Endodermal cell (in vitro differentiated cells): ENCODE measurements around the gene CNTLN. TPM values are rescaled to one million over a fixed set of nuclear protein-coding genes. Genes with fewer than 3 reads are reported as not detected.

Experiments
- DNase-seq: peaks from one replicate; pipeline ENCODE4 v3.0.0-alpha.2; 2017
- H3K27ac ChIP-seq: 2 replicates; pipeline ENCODE4 v1.5.1; 2013; ENCODE audit warnings: mild to moderate bottlenecking, low read depth, low read length, moderate library complexity
- H3K27me3 ChIP-seq: 2 replicates; pipeline ENCODE4 v1.6.1; 2013; ENCODE audit warnings: mild to moderate bottlenecking, low read length, moderate library complexity; ENCODE audit not compliant: insufficient read depth, control insufficient read depth, poor library complexity, severe bottlenecking
- H3K36me3 ChIP-seq: 2 replicates; pipeline ENCODE4 v1.7.0; 2013; ENCODE audit warnings: mild to moderate bottlenecking, low read length, moderate library complexity; ENCODE audit not compliant: control insufficient read depth, insufficient read depth
- H3K4me1 ChIP-seq: one replicate; pipeline ENCODE4 v1.7.0; 2013; ENCODE audit warnings: low read length; ENCODE audit not compliant: control insufficient read depth, insufficient read depth
- H3K4me3 ChIP-seq: 2 replicates; pipeline ENCODE4 v1.5.1; 2013; ENCODE audit warnings: mild to moderate bottlenecking, low read length, moderate library complexity
- H3K9ac ChIP-seq: 2 replicates; pipeline ENCODE4 v1.6.1; 2013; ENCODE audit warnings: mild to moderate bottlenecking, low read length, moderate library complexity; ENCODE audit not compliant: poor library complexity, severe bottlenecking; ENCODE audit errors: extremely low read depth
- H3K9me3 ChIP-seq: 2 replicates; pipeline ENCODE4 v1.6.1; 2013; ENCODE audit warnings: mild to moderate bottlenecking, low read length, moderate library complexity; ENCODE audit not compliant: control insufficient read depth
- H3K27ac Mint-ChIP-seq: 2 replicates; pipeline ENCODE4 v1.8.0; 2020; ENCODE audit warnings: mixed read lengths
- H3K27me3 Mint-ChIP-seq: 2 replicates; pipeline ENCODE4 v1.8.0; 2021; ENCODE audit warnings: mild to moderate bottlenecking, mixed read lengths; ENCODE audit not compliant: insufficient read depth
- H3K36me3 Mint-ChIP-seq: 2 replicates; pipeline ENCODE4 v1.8.0; 2020; ENCODE audit warnings: low read depth, mixed read lengths
- H3K4me1 Mint-ChIP-seq: 2 replicates; pipeline ENCODE4 v1.8.0; 2020; ENCODE audit warnings: mixed read lengths
- H3K4me3 Mint-ChIP-seq: 2 replicates; pipeline ENCODE4 v1.8.0; 2020; ENCODE audit warnings: mild to moderate bottlenecking, moderate library complexity, mixed read lengths
- H3K9me3 Mint-ChIP-seq: 2 replicates; pipeline ENCODE4 v1.8.0; 2020; ENCODE audit warnings: mild to moderate bottlenecking, mixed read lengths
- CTCF ChIP-seq: fragments of 200-600 bp; sonication (generic); conservative IDR thresholded peaks from 2 replicates; pipeline ENCODE4 v1.5.0; 2021; ENCODE audit warnings: antibody characterized with exemption, mild to moderate bottlenecking
- WGBS, 2 experiments: methylation state at CpG; one replicate each; pipeline versions ENCODE4 v1.1.5 to v1.1.7; 2013; ENCODE audit warnings: missing lambda C conversion rate in 2 of 2, mixed read lengths in 1 of 2; ENCODE audit not compliant: insufficient coverage in 1 of 2, insufficient read length in 1 of 2; 5-methylcytosine and 5-hydroxymethylcytosine counted together
- total RNA-seq, 2 donors: library from RNA; stranded (reverse); fragmentation: NEBNext Ultra II Directional in 1 of 2; extraction: Animal tissue kit (Norgen Biotek cat#: 25700) in 1 of 2; gene quantifications; 2 replicates in 1 of 2; 3 replicates in 1 of 2; pipeline ENCODE4 v1.2.1, GENCODE V29; 2021

Gene CNTLN
- total RNA-seq, 2 donors from 2014 or later = 12.4 to 13.7 TPM

GRCh38 chr9:17328331-17328730 lies 193.5 kb downstream of the CNTLN start:
- no peaks in the 10 kb centered on the region for H3K9me3 Mint-ChIP-seq
- H3K27ac Mint-ChIP-seq = peak overlapping the region; percentile 55
- WGBS, 2 experiments = 93 to 100% methylated on average over 1 to 2 of the region's 2 CpGs

GRCh38 chr9:17330097-17330496 lies 195.3 kb downstream of the CNTLN start:
- Mint-ChIP-seq H3K4me3 (no peak overlapping the region), H3K4me1 (no peaks in the 10 kb centered on the region), H3K9me3 (no peaks in the 10 kb centered on the region), H3K27ac (no peak overlapping the region), H3K36me3 (peaks cover 2% of the 10 kb centered on the region), H3K27me3 (no peaks in the 10 kb centered on the region)
- no peak for DNase-seq
- Histone ChIP-seq H3K4me3 (no peak overlapping the region), H3K27ac (no peak overlapping the region), H3K9ac (no peak overlapping the region), H3K9me3 (no peaks in the 10 kb centered on the region), H3K27me3 (no peaks in the 10 kb centered on the region), H3K4me1 (no peaks in the 10 kb centered on the region), H3K36me3 (no peaks in the 10 kb centered on the region)
- TF ChIP-seq CTCF = no peak

More at GRCh38 chr9:17328331-17328730, 193.5 kb downstream of the CNTLN start:
- Mint-ChIP-seq H3K4me3 (no peak overlapping the region), H3K4me1 (no peaks in the 10 kb centered on the region), H3K36me3 (peaks cover 2% of the 10 kb centered on the region), H3K27me3 (no peaks in the 10 kb centered on the region)
- Histone ChIP-seq H3K4me3 (no peak overlapping the region), H3K27ac (no peak overlapping the region), H3K4me1 (no peaks in the 10 kb centered on the region), H3K9ac (no peak overlapping the region), H3K9me3 (no peaks in the 10 kb centered on the region), H3K27me3 (no peaks in the 10 kb centered on the region), H3K36me3 (no peaks in the 10 kb centered on the region)
- DNase-seq = no peak
- TF ChIP-seq CTCF = no peak

- Mint-ChIP-seq H3K9me3 (no peaks in the 10 kb centered on the region), H3K27ac (no peak overlapping the region), H3K4me1 (no peaks in the 10 kb centered on the region), H3K4me3 (no peak overlapping the region), H3K36me3 (peaks cover 3% of the 10 kb centered on the region), H3K27me3 (no peaks in the 10 kb centered on the region)
- H3K27ac ChIP-seq = no peak overlapping the region
- H3K27me3 ChIP-seq = no peaks in the 10 kb centered on the region
- H3K4me1 ChIP-seq = no peaks in the 10 kb centered on the region
- WGBS, 2 experiments = 90% methylated on average over 3 of the region's 3 CpGs; no CpG with 5 or more reads in 1 of the 2 experiments
- no peaks in the 10 kb centered on the region for H3K36me3 ChIP-seq
- H3K4me3 ChIP-seq = no peak overlapping the region
- H3K9ac ChIP-seq = no peak overlapping the region
- DNase-seq = no peak
- H3K9me3 ChIP-seq = no peaks in the 10 kb centered on the region
- no peak for TF ChIP-seq CTCF
Observed at GRCh38 chr9:17332115-17332514, 197.3 kb downstream of the CNTLN start.
